ENCODE results near the gene CREBBP.

Gene CREBBP

DNA sequence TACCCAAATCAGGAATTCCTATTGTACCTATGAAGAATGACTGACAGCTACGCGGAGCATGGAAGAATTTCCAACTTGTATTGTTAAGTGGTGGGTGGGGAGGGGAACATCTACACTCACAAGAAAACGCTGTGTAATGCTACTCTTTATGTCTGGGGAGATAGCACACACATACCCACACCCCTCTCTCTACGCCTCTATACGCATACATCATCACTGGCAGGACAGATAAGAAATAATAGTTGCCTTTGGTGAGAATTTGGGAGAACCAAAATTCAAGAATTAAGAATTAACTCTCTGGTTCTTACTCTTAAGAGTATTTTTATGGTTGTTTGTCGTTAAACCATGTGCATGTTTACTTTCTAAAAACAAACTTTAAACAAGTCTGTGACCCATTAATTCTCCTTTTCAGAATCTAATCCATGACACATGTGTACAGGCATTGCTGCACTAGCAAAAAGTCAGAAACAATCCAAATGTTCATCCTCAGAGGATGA, 33.9 kb downstream of the CREBBP start:
- Histone ChIP-seq H3K27me3 (ENCODE audit: insufficient read depth, low read depth, severe bottlenecking) (no peaks in the 10 kb centered on the region), H3K9me3 (ENCODE audit: severe bottlenecking) (no peaks in the 10 kb centered on the region), H3K36me3 (peaks cover 37% of the 10 kb centered on the region), H3K4me3 (ENCODE audit: low read depth, low read length) (no peak overlapping the region), H3K27ac (no peak overlapping the region)
- no peak for DNase-seq
- TF ChIP-seq, protein P1, sequence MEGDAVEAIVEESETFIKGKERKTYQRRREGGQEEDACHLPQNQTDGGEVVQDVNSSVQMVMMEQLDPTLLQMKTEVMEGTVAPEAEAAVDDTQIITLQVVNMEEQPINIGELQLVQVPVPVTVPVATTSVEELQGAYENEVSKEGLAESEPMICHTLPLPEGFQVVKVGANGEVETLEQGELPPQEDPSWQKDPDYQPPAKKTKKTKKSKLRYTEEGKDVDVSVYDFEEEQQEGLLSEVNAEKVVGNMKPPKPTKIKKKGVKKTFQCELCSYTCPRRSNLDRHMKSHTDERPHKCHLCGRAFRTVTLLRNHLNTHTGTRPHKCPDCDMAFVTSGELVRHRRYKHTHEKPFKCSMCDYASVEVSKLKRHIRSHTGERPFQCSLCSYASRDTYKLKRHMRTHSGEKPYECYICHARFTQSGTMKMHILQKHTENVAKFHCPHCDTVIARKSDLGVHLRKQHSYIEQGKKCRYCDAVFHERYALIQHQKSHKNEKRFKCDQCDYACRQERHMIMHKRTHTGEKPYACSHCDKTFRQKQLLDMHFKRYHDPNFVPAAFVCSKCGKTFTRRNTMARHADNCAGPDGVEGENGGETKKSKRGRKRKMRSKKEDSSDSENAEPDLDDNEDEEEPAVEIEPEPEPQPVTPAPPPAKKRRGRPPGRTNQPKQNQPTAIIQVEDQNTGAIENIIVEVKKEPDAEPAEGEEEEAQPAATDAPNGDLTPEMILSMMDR (IDR thresholded peaks at IDR 0.05; ENCODE audit: low read depth, low read length): no peak

DNA sequence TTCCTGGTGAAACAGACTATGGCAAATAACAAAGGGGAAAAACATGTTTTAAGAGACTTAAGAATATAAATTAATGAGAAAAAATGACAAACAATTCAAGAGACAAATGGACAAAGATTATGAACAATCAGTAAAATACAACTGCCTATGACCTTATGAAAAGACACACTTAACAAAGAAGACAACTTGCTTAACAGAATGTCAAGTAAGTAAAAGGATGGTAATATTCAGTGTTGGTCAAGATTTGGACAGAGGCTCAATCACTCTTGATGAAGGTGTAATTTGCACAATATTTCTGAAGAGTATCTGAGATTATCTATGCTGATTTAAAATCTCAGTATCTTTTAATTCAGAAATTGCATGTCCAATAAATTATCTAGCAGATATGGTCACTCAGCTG, 34.4 kb downstream of the CREBBP start:
- no peak for DNase-seq
- Histone ChIP-seq H3K27me3 (ENCODE audit: insufficient read depth, low read depth, severe bottlenecking) (no peaks in the 10 kb centered on the region), H3K4me3 (ENCODE audit: low read depth, low read length) (no peak overlapping the region), H3K9me3 (ENCODE audit: severe bottlenecking) (no peaks in the 10 kb centered on the region), H3K27ac (no peak overlapping the region), H3K36me3 (peaks cover 39% of the 10 kb centered on the region)
- TF ChIP-seq, protein P1 (IDR thresholded peaks at IDR 0.05; ENCODE audit: low read depth, low read length): no peak

DNA sequence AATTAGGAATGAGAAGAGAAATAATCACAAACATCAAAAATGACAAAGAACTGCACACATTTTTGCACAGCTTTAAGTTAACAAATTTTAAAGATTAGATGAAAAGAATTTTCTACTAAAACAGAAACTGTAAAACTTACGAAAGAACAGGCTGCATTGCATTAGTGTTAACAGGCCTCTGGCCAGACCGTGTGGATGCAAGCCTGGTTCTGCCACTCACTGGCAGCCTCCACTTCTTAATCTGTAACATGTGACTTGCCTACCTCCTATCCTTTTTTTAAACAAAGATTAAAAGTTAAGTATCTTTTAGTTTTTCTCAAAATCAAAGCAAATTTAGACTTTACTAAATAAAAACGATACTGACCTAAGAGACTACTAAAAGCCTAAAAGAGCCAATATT, 37.5 kb downstream of the CREBBP start:
- DNase-seq: no peak
- no peak overlapping the region for H3K27ac ChIP-seq
- TF ChIP-seq, protein P1 (IDR thresholded peaks at IDR 0.05; ENCODE audit: low read depth, low read length): no peak

DNA sequence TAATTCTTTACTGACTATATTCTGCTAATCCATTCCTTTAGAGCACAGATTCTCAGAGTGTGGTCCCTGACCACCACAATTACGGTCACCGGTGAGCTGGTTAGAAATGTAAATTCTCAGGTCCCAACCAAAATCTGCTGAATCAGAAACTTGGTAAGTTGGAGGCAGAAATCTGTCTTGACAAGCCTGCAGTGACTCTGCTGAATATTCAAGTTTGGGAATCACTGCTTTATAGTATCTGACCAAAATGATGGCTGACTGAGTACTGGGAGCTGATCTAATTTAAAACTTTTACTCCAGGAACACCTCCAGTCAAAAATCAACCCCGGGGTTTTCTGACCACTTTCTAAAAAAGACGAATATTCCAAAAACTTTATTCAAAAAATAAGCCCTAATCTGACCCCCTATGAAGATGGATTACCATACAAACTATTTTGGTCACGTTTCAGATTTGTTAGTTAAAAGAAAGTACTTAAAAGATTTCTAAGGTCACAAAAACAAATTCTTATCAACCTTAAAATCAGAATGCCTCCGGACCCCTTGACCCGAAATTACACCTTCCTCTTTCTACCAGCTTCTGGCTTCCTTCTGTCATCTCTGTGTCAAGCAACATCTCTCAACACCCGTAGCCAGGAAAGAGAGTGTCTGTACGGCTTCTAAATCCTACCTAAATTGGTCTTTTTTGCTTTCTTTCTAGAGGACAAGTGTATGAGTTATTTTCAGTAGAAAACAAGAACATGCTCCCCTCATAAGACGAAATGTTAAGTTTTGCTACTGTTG, 38.6 kb downstream of the CREBBP start:
- Histone ChIP-seq H3K4me3 (ENCODE audit: low read depth, low read length) (no peak overlapping the region), H3K9me3 (ENCODE audit: severe bottlenecking) (no peaks in the 10 kb centered on the region), H3K27ac (no peak overlapping the region), H3K27me3 (ENCODE audit: insufficient read depth, low read depth, severe bottlenecking) (no peaks in the 10 kb centered on the region), H3K36me3 (peaks cover 23% of the 10 kb centered on the region)
- TF ChIP-seq, protein P1 (IDR thresholded peaks at IDR 0.05; ENCODE audit: low read depth, low read length): no peak
- DNase-seq: no peak

More for the DNA sequence above, 37.5 kb downstream of the CREBBP start:
- H3K4me3 ChIP-seq (ENCODE audit: low read depth, low read length): no peak overlapping the region
- peaks cover 28% of the 10 kb centered on the region for H3K36me3 ChIP-seq
- H3K27me3 ChIP-seq (ENCODE audit: insufficient read depth, low read depth, severe bottlenecking): no peaks in the 10 kb centered on the region
- H3K9me3 ChIP-seq (ENCODE audit: severe bottlenecking): no peaks in the 10 kb centered on the region

DNA sequence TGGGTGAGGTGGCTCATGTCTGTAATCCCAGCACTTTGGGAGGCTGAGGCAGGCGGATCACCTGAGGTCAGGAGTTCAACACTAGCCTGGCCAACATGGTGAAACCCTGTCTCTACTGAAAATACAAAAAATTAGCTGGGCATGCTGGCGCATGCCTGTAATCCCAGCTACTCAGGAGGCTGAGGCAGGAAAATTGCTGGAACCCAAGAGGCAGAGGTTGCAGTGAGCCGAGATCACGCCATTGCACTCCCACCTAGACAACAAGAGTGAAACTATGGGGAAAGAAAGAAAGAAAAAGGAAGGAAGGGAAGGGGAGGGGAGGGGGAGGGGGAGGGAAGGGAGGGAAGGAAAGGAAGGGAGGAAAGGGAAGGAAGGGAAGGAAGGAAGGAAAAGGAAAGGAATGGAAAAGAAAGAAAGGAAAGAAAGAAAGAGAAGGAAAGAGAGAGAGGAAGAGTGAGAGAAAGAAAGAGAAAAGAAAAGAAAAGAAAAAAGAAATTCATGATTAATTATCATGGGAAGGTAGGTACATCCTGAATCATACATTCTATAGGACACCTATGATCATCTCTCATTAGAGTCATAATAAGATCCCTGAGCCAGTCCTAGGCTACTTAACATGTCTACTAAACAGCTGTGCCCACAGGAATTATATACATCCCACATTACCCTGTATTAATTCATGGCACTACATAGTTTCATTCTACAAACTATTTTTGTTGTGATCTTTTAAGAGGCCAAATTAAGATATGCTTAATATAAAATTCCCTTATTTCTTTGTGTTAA, 40.9 kb downstream of the CREBBP start:
- TF ChIP-seq, protein P1 (IDR thresholded peaks at IDR 0.05; ENCODE audit: low read depth, low read length): no peak
- Histone ChIP-seq H3K27ac (0 out of 2 replicates have a peak overlapping the region, but pooled peaks have one; percentile 32), H3K27me3 (ENCODE audit: insufficient read depth, low read depth, severe bottlenecking) (no peaks in the 10 kb centered on the region), H3K36me3 (peaks cover 15% of the 10 kb centered on the region), H3K4me3 (ENCODE audit: low read depth, low read length) (no peak overlapping the region), H3K9me3 (ENCODE audit: severe bottlenecking) (no peaks in the 10 kb centered on the region)
- no peak for DNase-seq

Data from WERI-Rb-1 (cell line).